IMR-90 (cell line): ENCODE results near the gene PPARD. TPM values are rescaled to one million over a fixed set of nuclear protein-coding genes. Genes with fewer than 3 reads are reported as not detected.
A peak's percentile ranks its signal among the peaks of the same experiment; 100 is the strongest.

ENCODE experiments used
- ATAC-seq: fragments of 200-7000 bp; cut with Tn5 transposase; 2 replicates; pipeline ENCODE4 v1.9.1; 2020; ENCODE audit warnings: low read depth, mild to moderate bottlenecking, moderate library complexity
- BruUV-seq: library from RNA; stranded (reverse); fragments of 400-500 nt; replicated peaks from 2 replicates; lab custom pipeline; 2021; lab: Mats Ljungman, UMichigan
- CTCF ChIA-PET: fragments of 300-600 bp; formaldehyde crosslinking; extraction: SDS; loops from one replicate; lab custom pipeline; 2021; ENCODE audit warnings: antibody characterized with exemption; lab: Yijun Ruan, JAX
- POLR2A ChIA-PET: fragments of 300-600 bp; sonication (Branson Sonifier 250); formaldehyde crosslinking; loops from one replicate; lab custom pipeline; 2022; ENCODE audit warnings: antibody characterized with exemption; ENCODE audit not compliant: unreplicated experiment; lab: Charles Lee
- DNase-seq: peaks from one replicate; pipeline ENCODE4 v3.0.0; 2013
- H2AFZ ChIP-seq: replicated peaks from 2 replicates; pipeline ENCODE3; 2013; ENCODE audit warnings: low read length, mild to moderate bottlenecking; ENCODE audit not compliant: poor library complexity
- H2AK5ac ChIP-seq: 2 replicates; pipeline ENCODE4 v1.6.1; 2013; ENCODE audit warnings: low read depth, low read length, inconsistent platforms
- H2AK9ac ChIP-seq: replicated peaks from 2 replicates; pipeline ENCODE3; 2013; ENCODE audit warnings: mild to moderate bottlenecking, low read depth, low read length, moderate library complexity; ENCODE audit not compliant: poor library complexity
- H2BK120ac ChIP-seq: 2 replicates; pipeline ENCODE4 v1.6.1; 2013; ENCODE audit warnings: low read depth, low read length, inconsistent platforms
- H2BK15ac ChIP-seq: 3 replicates; pipeline ENCODE4 v1.6.1; 2013; ENCODE audit warnings: low read depth, low read length, inconsistent platforms
- H2BK20ac ChIP-seq: 2 replicates; pipeline ENCODE4 v1.6.1; 2013; ENCODE audit warnings: low read depth, mild to moderate bottlenecking, inconsistent platforms, low read length, moderate library complexity
- H2BK5ac ChIP-seq: 2 replicates; pipeline ENCODE4 v1.6.1; 2013; ENCODE audit warnings: mild to moderate bottlenecking, low read depth, low read length, inconsistent platforms; ENCODE audit not compliant: poor library complexity, severe bottlenecking
- H3K14ac ChIP-seq: replicated peaks from 2 replicates; pipeline ENCODE4 v1.6.1; 2013; ENCODE audit warnings: low read depth, low read length, inconsistent platforms
- H3K18ac ChIP-seq: 2 replicates; pipeline ENCODE4 v1.6.1; 2013; ENCODE audit warnings: low read depth, low read length, control low read depth
- H3K23ac ChIP-seq: 2 replicates; pipeline ENCODE4 v1.6.1; 2013; ENCODE audit warnings: low read depth, low read length, inconsistent platforms
- H3K27ac ChIP-seq: 2 replicates; pipeline ENCODE4 v1.5.1; 2013; ENCODE audit warnings: mild to moderate bottlenecking, control low read depth, low read length; ENCODE audit not compliant: insufficient read depth
- H3K27me3 ChIP-seq: 2 replicates; pipeline ENCODE4 v1.6.1; 2013; ENCODE audit warnings: low read length; ENCODE audit not compliant: control insufficient read depth, insufficient read depth
- H3K36me3 ChIP-seq: 2 replicates; pipeline ENCODE4 v1.6.1; 2013; ENCODE audit warnings: low read length, mixed read lengths; ENCODE audit not compliant: control insufficient read depth, insufficient read depth
- H3K4ac ChIP-seq: 2 replicates; pipeline ENCODE4 v1.6.1; 2013; ENCODE audit warnings: low read depth, low read length, inconsistent platforms
- H3K4me1 ChIP-seq: 2 replicates; pipeline ENCODE4 v1.6.1; 2013; ENCODE audit warnings: low read length, mixed read lengths; ENCODE audit not compliant: control insufficient read depth, insufficient read depth
- H3K4me2 ChIP-seq: 2 replicates; pipeline ENCODE4 v1.6.1; 2013; ENCODE audit warnings: low read depth, mild to moderate bottlenecking, control low read depth, low read length, moderate library complexity
- H3K4me3 ChIP-seq: 2 replicates; pipeline ENCODE4 v1.5.1; 2013; ENCODE audit warnings: low read depth, mild to moderate bottlenecking, control low read depth, low read length, moderate library complexity; ENCODE audit not compliant: insufficient read depth
- H3K56ac ChIP-seq: 2 replicates; pipeline ENCODE4 v1.6.1; 2013; ENCODE audit warnings: low read length, inconsistent platforms; ENCODE audit not compliant: insufficient read depth; ENCODE audit errors: extremely low read depth
- H3K79me1 ChIP-seq, 2 experiments: 2 replicates each; pipeline ENCODE4 v1.6.1; 2013; ENCODE audit warnings: low read length in 2 of 2, inconsistent platforms in 1 of 2, low read depth in 1 of 2
- H3K9ac ChIP-seq: 2 replicates; pipeline ENCODE4 v1.6.1; 2013; ENCODE audit warnings: low read depth, low read length, control low read depth
- H3K9me1 ChIP-seq: 2 replicates; pipeline ENCODE4 v1.6.1; 2013; ENCODE audit warnings: low read length, inconsistent platforms; ENCODE audit not compliant: insufficient read depth
- H3K9me3 ChIP-seq: 2 replicates; pipeline ENCODE4 v1.6.1; 2013; ENCODE audit warnings: low read length; ENCODE audit not compliant: control insufficient read depth, insufficient read depth
- H4K20me1 ChIP-seq: 2 replicates; pipeline ENCODE4 v1.6.1; 2013; ENCODE audit warnings: low read length, inconsistent platforms; ENCODE audit not compliant: insufficient read depth
- H4K5ac ChIP-seq: 2 replicates; pipeline ENCODE4 v1.6.1; 2013; ENCODE audit warnings: mild to moderate bottlenecking, low read depth, low read length, control low read depth
- H4K8ac ChIP-seq, 2 experiments: 2 replicates each; pipeline ENCODE4 v1.6.1; 2013; ENCODE audit warnings: low read depth in 2 of 2, low read length in 2 of 2, control low read depth in 1 of 2, inconsistent platforms in 1 of 2
- H4K91ac ChIP-seq: 2 replicates; pipeline ENCODE4 v1.6.1; 2013; ENCODE audit warnings: low read depth, low read length, inconsistent platforms; ENCODE audit not compliant: insufficient read depth
- BHLHE40 ChIP-seq: fragments of 150-350 bp; IDR thresholded peaks from 2 replicates; pipeline ENCODE4 v1.6.1; 2016; ENCODE audit warnings: mild to moderate bottlenecking, low read depth, low read length
- FOS ChIP-seq: fragments of 150-350 bp; IDR thresholded peaks from 2 replicates; pipeline ENCODE4 v1.6.1; 2016; ENCODE audit warnings: low read depth, low read length
- MAZ ChIP-seq: IDR thresholded peaks from 2 replicates; pipeline ENCODE4 v1.6.1; 2012; ENCODE audit warnings: low read depth, mild to moderate bottlenecking, low read length, improper control_type of control experiment, moderate library complexity, borderline replicate concordance
- MXI1 ChIP-seq: IDR thresholded peaks from 2 replicates; pipeline ENCODE4 v1.6.1; 2012; ENCODE audit warnings: low read depth, mild to moderate bottlenecking, low read length, moderate library complexity, borderline replicate concordance
- WGBS, 2 experiments: methylation state at CpG; one replicate each; pipeline versions ENCODE4 v1.1.5 to v1.1.7; 2013; ENCODE audit warnings: missing lambda C conversion rate in 2 of 2; ENCODE audit not compliant: insufficient read length in 1 of 2; ENCODE audit errors: extremely low coverage in 2 of 2; 5-methylcytosine and 5-hydroxymethylcytosine counted together
- dilution Hi-C: fragments of 300-500 bp; cut with HindIII; formaldehyde crosslinking; loops from one replicate; pipeline ENCODE4 v1.14.3; 2018; ENCODE audit warnings: low sequenced_read_pairs; ENCODE audit not compliant: unreplicated experiment
- in situ Hi-C: fragments of 300-500 bp; cut with MboI; formaldehyde crosslinking; loops from 3 replicates; pipeline ENCODE4 v1.14.3; 2019; ENCODE audit warnings: low sequenced_read_pairs, inconsistent platforms, mixed read lengths
- intact Hi-C: fragments of 100-400 bp; cut with micrococcal nuclease; formaldehyde crosslinking; loops from 2 replicates; pipeline ENCODE4 v1.10.0; 2022
- polyA plus RNA-seq, 3 experiments: library from polyadenylated mRNA; depleted of rRNA; stranded (reverse); fragments of >200 nt; gene quantifications; 2 replicates each; pipeline ENCODE4 v1.2.3, GENCODE V29; 2012; ENCODE audit warnings: low replicate concordance in 1 of 3
- total RNA-seq: library from RNA; depleted of rRNA; stranded (reverse); fragments of >200 nt; gene quantifications from 2 replicates; pipeline ENCODE4 v1.2.3, GENCODE V29; 2012

The PPARD gene
- total and polyA plus RNA-seq, 2 of the 4 experiments (the other 2 are of a cell fraction) = 10.4 to 69.0 TPM

GRCh38 chr6:35452183-35453090 is 110.1 kb downstream of the PPARD start, which contains the start of gene FANCE:
Gene FANCE, plus strand, starts transcription at chr6:35452338. Its CDS starts 208 bp downstream, at chr6:35452546.
- no peak within 1 kb of the TSS for H4K91ac ChIP-seq
- H3K36me3 ChIP-seq = peaks cover 10% of the 10 kb centered on the region
- BruUV-seq = no TSS peak
- H4K20me1 ChIP-seq = peaks cover 4% of the 10 kb centered on the region; the same call in 1 of the 2 replicates
- TF ChIP-seq FOS (no peak), BHLHE40 (peak; percentile 62), MXI1 (peak; percentile 89), MAZ (peak; percentile 82; the same call in 1 of the 2 replicates)
- peak within 1 kb of the TSS; percentile 98 for H2AFZ ChIP-seq
- no peak within 1 kb of the TSS for H3K56ac ChIP-seq
- peak within 1 kb of the TSS; percentile 27; the same call in 1 of the 2 replicates for H2AK5ac ChIP-seq
- H3K9me1 ChIP-seq = peaks cover 4% of the 10 kb centered on the region
- H3K4ac ChIP-seq = peak within 1 kb of the TSS; percentile 50; the same call in 1 of the 2 replicates
- H2BK5ac ChIP-seq = peak within 1 kb of the TSS; percentile 34
- H3K27me3 ChIP-seq = no peaks in the 10 kb centered on the region
- no peaks in the 10 kb centered on the region for H3K9me3 ChIP-seq
- no peak within 1 kb of the TSS for H2BK20ac ChIP-seq
- dilution Hi-C loops = no loop called here
- intact Hi-C loops = loop anchor here (5.0 to 10.0 kb wide), 2 partner anchors 155 to 308 kb away; partner anchors contain the start of genes DEF6 and TCP11
- peaks cover 9 to 37% of the 10 kb centered on the region in 2 experiments for H3K79me1 ChIP-seq
- peak within 1 kb of the TSS; percentile 86 for H2AK9ac ChIP-seq
- peak; percentile 96 for ATAC-seq
- no peak within 1 kb of the TSS; the same call in 1 of the 2 replicates for H3K18ac ChIP-seq
- peak within 1 kb of the TSS in 1 of 2 experiments; percentile 36; a peak in 1 of 4 replicates for H4K8ac ChIP-seq
- H3K4me3 ChIP-seq = peak within 1 kb of the TSS; percentile 87
- H2BK15ac ChIP-seq = peak within 1 kb of the TSS; percentile 19; the same call in 1 of the 3 replicates
- WGBS, 2 experiments = 1% methylated on average over 22 of the region's 87 CpGs; no CpG with 5 or more reads in 1 of the 2 experiments
- H3K23ac ChIP-seq = peak within 1 kb of the TSS; percentile 73
- ChIA-PET POLR2A (no interaction called here), CTCF (interaction anchor here (1.0 to 1.6 kb wide), 2 partner anchors 111 to 124 kb away, joined by 4 to 5 read pairs; no protein-coding TSS in a partner anchor)
- H2BK120ac ChIP-seq = peak within 1 kb of the TSS; percentile 6; the same call in 1 of the 2 replicates
- in situ Hi-C loops = loop anchor here (5.0 kb wide), 1 partner anchor 110 kb away; the partner anchor contains the start of gene PPARD
- H3K4me2 ChIP-seq = peak within 1 kb of the TSS; percentile 97
- peak within 1 kb of the TSS; percentile 68 for H3K27ac ChIP-seq
- H3K9ac ChIP-seq = peak within 1 kb of the TSS; percentile 79
- H4K5ac ChIP-seq = no peak within 1 kb of the TSS
- H3K14ac ChIP-seq = peak within 1 kb of the TSS; percentile 38
- peaks cover 6% of the 10 kb centered on the region for H3K4me1 ChIP-seq
- peak; percentile 86 for DNase-seq
